NCI-H748 (cell line): Measurements from ENCODE around the gene MACROD2.
"Not testable (repeated sequence)": the region's sequence is repeated elsewhere in the genome, so short reads cannot be mapped to it uniquely, and the experiment has no call there.

Experiments used
- DNase-seq: peaks from one replicate; lab custom pipeline; 2025; ENCODE audit not compliant: unreplicated experiment; lab: John Stamatoyannopoulos, UW

MACROD2 gene

GRCh38 chr20:14259689-14260088, 264.4 kb downstream of the MACROD2 start:
- no peak for DNase-seq

DNA sequence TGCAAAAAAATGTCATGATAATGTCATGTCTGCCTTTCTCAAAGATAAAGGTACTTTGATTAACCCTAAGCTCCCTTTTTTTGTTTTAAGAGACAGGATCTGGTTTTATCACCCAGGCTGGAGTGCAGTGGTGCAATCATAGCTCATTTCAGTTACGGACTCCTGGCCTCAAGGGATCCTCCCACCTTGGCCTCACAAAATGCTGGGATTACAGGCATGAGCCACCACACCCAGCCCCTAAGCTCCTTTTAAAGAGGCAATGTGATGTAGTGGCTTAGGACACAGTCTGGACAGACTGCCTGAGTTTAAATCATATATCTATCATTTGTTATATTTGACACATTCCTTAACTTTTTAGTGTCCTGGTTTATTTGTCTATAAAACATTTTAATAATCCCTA, 265.1 kb downstream of the MACROD2 start:
- DNase-seq: no peak

GRCh38 chr20:14264869-14265268, 269.6 kb downstream of the MACROD2 start:
- DNase-seq: no peak

DNA sequence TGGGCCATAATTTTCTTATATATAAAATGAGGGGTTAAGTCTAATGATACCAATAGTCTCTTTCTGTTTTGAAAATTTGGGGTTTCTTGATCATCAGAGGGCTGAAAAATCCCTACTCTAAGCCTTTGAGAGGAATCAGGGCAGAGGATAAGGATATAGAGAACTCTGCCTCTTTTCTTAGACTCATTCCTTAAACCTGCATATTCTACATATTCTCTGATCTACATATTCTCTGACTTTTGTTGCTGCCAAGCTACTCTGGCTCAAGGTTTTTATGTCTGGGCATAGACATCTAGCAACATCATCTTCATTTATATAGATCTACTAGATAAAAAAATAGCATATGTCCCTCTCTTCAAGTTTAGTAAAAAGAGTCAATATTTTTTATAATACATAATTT, 270.9 kb downstream of the MACROD2 start:
- DNase-seq: no peak

- DNase-seq: not testable (repeated sequence)
Observed at GRCh38 chr20:14270751-14271150, 275.4 kb downstream of the MACROD2 start.

- no peak for DNase-seq
Observed at GRCh38 chr20:14282140-14282539, 286.8 kb downstream of the MACROD2 start.

DNA sequence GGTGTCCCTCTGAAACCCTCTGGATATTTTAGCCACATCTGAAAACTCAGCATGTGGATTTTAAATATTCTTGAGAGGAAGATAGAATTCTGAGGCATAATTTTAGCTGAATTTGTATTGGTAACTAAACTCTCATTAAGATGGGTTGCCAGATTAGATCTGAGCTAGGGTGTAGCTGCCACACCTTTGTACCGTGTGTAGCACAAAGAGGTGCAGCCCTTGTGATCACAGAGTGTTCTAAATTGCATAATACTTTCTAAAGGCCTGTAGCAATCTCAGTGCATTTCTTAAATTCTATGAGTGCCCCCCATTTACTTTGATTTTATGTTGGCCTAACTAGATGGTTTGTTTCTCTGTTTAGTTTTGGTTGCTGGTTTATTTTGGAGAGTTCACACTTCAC, 289.1 kb downstream of the MACROD2 start:
- no peak for DNase-seq

DNA sequence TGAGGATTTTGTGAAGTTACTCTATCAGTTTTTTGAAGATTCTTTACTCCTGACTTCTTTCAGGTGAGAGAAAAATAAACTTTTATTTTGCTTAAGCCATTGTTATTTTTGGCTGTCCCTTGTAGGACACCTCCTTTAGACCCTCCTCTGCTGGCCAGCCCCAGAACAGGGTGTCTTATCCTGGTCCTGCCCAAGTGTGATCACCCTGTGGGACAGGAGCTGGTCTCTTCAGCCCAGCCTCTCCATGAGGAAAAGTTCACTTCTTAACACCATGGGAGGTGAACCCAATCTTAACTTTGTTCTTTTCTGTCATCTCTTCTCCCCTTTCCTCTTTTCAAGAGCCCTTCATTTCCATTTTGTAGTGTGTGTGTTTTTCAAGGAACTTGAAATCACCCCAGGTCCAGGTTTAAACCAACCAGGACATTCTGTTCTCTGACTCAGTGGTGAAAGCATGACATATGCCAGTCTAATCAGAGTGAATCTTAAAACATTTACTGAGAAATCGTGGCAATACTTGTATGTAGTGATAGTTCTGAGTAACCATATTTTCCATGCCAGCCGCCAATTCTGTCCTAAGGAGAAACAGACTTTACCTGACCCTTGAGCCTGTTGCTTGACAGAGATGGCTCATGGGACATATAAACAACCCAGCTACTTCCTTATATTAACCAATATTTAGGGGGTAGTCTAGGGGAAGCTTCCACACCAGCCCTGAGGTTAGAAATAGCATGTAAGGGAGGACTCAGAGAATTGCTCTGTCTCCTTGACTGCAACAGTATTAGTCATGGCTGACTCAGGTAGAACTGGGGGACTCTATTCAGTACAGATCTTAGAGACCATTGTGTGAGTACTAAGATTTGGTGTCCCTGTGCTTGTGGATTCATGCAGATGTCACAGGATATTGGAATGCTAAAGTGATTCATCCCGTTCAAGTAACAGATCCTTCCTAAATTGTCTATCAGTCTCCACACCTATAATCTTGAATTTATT, 293.3 kb downstream of the MACROD2 start:
- DNase-seq: no peak

DNA sequence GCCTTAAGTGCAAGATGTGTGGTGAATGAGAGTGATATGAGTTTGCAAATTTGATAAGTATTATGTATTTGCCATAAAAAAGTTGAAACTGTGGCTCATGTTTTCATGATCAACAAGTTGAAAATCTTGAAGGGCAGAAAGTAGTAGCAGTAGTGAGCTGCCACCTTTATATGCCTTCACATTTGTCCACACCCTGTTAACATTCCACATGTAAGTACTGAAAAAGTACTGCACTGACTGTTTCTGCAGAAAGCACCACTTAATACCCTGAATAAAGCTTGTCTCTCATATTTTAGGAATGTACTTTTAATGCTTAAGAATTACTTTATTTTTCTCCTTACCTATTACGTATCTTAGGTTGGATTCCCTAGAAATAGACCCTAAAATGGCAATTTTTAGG, 296.2 kb downstream of the MACROD2 start:
- no peak for DNase-seq

- DNase-seq: no peak
Observed at GRCh38 chr20:14295238-14295637, 299.9 kb downstream of the MACROD2 start.

GRCh38 chr20:14295770-14296309, 300.5 kb downstream of the MACROD2 start:
- no peak for DNase-seq

- DNase-seq: no peak
Observed at GRCh38 chr20:14299831-14300230, 304.5 kb downstream of the MACROD2 start.

DNA sequence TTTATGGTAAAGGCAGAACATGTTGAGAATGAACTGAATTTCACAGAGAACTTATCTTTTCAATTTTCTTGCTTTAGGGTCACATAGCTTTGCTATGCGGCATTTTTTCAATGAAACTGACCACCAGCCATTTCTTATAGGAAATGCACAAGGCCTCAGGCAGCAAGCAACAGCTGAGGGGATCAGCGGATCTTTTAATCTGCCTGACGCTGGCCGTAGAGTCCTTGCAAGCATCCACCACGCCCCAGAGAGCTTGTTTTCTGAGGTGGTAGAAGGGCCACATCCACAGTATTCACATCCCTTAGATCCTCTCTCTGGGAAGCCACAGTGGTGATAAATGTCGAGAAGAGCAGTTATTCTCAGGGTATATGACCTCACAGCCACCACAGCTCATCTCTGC, 307.8 kb downstream of the MACROD2 start:
- no peak for DNase-seq

GRCh38 chr20:14303651-14304050, 308.3 kb downstream of the MACROD2 start:
- no peak for DNase-seq

DNA sequence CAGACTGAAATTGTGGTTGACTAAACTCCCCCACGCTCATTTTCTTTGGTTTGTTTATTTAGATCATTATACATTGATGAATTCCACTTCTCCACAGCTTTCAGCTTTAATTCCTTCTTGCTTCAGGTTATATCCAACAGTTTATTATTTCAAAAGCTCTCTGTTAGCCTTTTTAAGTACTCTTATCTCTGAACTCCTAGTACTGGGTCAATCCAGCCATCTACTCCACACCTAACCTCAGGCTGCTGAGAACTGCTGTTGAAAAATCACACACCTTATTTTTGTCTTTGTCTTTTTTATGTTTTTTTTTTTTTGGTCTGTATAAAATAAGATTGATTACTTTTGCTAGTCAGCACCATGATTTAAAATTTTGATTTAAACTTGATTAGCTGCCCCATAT, 309.2 kb downstream of the MACROD2 start:
- no peak for DNase-seq

DNA sequence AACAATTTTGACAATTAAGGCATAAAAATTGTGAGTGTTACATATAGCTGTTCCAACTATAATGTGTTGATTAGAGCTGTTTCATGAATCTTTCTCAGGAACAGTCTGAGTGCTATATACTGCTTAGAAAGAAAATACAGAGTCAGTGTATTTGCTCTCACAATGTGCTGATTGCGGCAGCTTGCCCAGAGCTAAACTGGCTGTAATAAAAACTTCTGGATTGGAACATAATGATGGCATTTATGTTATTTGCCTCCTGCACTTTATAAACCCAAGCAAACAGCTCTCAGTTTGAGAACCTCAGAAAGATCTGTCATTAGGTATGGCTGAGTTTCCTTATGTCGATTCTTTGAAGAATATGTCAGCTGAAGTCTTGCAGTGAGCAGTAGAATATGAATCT, 312.6 kb downstream of the MACROD2 start:
- DNase-seq: no peak

GRCh38 chr20:14310977-14311627, 315.8 kb downstream of the MACROD2 start:
- no peak for DNase-seq

DNA sequence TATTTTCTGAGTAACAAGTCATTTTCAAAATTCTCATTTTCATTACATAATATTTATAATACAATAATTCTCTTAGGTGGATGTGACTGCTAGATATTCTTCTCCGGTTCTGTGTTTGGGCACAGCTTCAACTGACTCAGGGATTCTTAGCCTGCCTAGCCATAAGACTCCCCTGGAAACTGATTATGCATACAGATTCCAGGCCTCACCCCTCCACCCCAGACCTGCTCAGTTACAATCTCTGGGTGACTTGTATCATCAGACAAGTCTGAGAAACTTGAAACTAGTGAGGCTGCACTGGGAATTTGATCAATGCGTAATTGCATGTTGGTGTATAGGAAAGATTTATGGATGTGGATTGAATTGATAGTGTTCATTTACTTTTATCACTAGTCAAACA, 316.7 kb downstream of the MACROD2 start:
- DNase-seq: no peak

DNA sequence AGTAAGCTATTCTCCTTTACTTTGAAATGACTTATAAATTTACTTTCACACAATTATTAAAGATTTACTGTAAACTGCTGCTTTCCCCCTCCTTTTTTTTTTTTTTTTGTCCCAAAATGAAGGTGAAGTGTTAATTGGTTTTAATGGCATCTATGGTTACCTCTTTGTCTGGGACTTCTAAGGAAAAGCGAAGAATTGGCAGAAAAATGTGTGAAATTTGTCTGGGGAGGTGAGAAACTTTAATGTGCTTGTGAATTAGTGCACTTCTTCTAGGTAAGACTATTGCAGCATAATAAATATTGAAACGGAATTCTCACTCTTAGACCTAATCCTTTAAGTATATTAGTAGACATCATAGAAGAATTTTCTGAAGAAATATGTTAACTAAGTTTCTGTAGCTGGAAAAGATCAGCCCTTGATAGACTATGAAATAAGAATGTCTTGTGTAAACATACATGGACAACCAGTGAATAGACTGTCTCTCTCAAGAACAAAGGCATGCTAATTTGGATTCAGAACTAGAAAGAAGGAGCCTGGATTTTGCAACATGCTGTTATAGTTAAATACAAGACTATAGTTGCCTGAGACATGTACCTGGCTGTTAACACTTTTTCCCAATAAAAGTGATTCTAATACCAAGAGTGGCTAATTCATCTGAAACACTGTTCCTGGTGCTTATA, 318.2 kb downstream of the MACROD2 start:
- DNase-seq: no peak

GRCh38 chr20:14319704-14320103, 324.4 kb downstream of the MACROD2 start:
- no peak for DNase-seq

DNA sequence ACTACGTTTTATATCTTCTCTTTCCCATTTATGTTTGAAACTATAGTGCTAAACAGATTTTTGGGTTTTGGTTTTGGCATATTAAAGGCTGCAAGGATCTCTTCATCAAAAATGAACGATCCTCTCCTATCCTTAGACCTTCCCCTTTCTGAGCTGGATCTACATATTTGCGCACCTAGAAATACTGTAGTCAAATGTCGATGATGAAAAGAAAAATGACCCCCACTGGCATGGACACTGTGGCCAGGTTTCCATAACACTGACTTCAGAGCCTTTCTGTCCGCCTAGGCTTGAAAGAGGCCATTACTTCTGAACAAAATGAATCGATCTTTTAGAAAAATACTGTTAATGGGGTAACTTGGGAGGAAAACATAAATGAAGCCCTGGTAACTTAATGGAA, 336.3 kb downstream of the MACROD2 start:
- no peak for DNase-seq
